Upper lobe of left lung (tissue), 4 donors: Measurements from ENCODE around the gene CUBN.

ENCODE experiments used
- POLR2A ChIP-seq, 4 donors: fragments of 450-650 bp; IDR thresholded peaks; one replicate each; pipeline ENCODE4 v1.5.1; 2016 to 2017; ENCODE audit warnings: antibody characterized with exemption in 4 of 4, mild to moderate bottlenecking in 2 of 4
- POLR2AphosphoS5 ChIP-seq, 2 donors: sonication (generic); formaldehyde crosslinking; IDR thresholded peaks; one replicate each; pipeline ENCODE4 v1.5.1; 2017; ENCODE audit warnings: antibody characterized with exemption in 2 of 2
- TF ChIP-seq, protein P1 (sequence below), 6 experiments: fragments of 450-650 bp in 4 of 6; fragments of 200-600 bp in 2 of 6; sonication (generic) in 2 of 6; IDR thresholded peaks; one replicate each; pipeline ENCODE4 v1.5.1; 2016 to 2019; ENCODE audit warnings: antibody characterized with exemption in 6 of 6

DNA sequence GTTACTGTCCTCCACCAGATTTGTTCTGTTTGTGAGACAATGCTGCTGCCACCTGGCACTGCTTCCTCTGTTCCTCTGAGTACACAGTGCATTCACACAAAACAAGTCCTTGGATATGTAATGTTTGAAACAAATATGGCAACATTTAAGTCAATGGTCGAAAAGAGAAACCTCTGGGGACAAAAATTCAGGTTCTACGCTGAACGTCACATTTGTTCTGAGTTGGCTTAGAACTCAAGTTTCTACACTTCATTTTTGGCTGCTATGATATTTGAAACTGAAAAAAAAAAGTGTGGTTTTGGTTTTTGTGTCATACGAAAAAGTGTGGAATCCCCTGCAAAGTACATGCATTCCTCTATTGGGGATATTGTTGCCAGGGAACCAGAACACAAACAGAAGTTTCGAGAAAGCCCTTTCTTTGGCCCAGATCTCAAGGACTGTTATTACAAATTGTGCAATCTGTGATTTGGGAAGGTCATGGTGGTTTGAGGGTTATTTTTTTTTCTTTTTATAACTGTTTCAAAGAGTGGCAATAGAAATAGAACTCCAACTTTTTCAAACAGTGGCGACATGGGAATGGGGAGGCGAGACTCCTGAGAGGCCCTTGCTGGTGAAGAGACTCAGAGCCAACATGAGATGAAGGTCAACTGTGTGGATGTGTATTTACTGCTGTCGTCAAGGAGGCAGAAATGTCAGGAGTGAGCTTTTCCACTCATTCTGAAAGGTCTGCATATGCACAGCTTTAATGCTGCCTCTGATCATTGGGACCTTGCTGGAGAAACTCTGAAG, 127.5 kb downstream of the CUBN start:
- TF ChIP-seq, protein P1, sequence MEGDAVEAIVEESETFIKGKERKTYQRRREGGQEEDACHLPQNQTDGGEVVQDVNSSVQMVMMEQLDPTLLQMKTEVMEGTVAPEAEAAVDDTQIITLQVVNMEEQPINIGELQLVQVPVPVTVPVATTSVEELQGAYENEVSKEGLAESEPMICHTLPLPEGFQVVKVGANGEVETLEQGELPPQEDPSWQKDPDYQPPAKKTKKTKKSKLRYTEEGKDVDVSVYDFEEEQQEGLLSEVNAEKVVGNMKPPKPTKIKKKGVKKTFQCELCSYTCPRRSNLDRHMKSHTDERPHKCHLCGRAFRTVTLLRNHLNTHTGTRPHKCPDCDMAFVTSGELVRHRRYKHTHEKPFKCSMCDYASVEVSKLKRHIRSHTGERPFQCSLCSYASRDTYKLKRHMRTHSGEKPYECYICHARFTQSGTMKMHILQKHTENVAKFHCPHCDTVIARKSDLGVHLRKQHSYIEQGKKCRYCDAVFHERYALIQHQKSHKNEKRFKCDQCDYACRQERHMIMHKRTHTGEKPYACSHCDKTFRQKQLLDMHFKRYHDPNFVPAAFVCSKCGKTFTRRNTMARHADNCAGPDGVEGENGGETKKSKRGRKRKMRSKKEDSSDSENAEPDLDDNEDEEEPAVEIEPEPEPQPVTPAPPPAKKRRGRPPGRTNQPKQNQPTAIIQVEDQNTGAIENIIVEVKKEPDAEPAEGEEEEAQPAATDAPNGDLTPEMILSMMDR (IDR thresholded peaks at IDR 0.05): no peak
- TF ChIP-seq POLR2AphosphoS5 (IDR thresholded peaks at IDR 0.05): peak; percentile 21 to 70
- TF ChIP-seq POLR2A (IDR thresholded peaks at IDR 0.05): no peak
